Breast epithelium (tissue), 4 donors: ENCODE results near the gene NCBP2L. TPM values are rescaled to one million over a fixed set of nuclear protein-coding genes. Genes with fewer than 3 reads are reported as not detected.

ENCODE experiments used
- DNase-seq, 2 donors: peaks; one replicate each; pipeline ENCODE4 v3.0.0-alpha.2; 2019; ENCODE audit warnings: low spot score in 2 of 2
- H3K27ac ChIP-seq, 2 donors: fragments of 200-600 bp; sonication (generic) in 1 of 2; one replicate each; pipeline ENCODE4 v1.5.1; 2016 to 2019; ENCODE audit warnings: mild to moderate bottlenecking in 1 of 2
- H3K27me3 ChIP-seq, 2 donors: fragments of 200-600 bp; sonication (generic) in 1 of 2; one replicate each; pipeline versions ENCODE4 v1.5.1 to v1.6.0; 2017 to 2019; ENCODE audit warnings: control low read depth in 1 of 2, mild to moderate bottlenecking in 1 of 2
- H3K36me3 ChIP-seq: fragments of 200-600 bp; one replicate; pipeline ENCODE4 v1.5.1; 2019
- H3K4me1 ChIP-seq, 2 donors: fragments of 200-600 bp; sonication (generic); one replicate each; pipeline ENCODE4 v1.5.1; 2016 to 2019; ENCODE audit warnings: control low read depth in 1 of 2
- H3K4me3 ChIP-seq, 3 donors: fragments of 200-600 bp; sonication (generic); 1 replicate in 2 of 3; 2 replicates in 1 of 3; pipeline ENCODE4 v1.5.1; 2016 to 2019; ENCODE audit warnings: mild to moderate bottlenecking in 3 of 3, moderate library complexity in 2 of 3
- H3K9me3 ChIP-seq, 2 donors: fragments of 200-600 bp; sonication (generic) in 1 of 2; one replicate each; pipeline ENCODE4 v1.5.1; 2016 to 2019; ENCODE audit warnings: control low read depth in 1 of 2
- POLR2A ChIP-seq: fragments of 450-650 bp; IDR thresholded peaks from one replicate; pipeline ENCODE4 v1.6.1; 2016; ENCODE audit warnings: antibody characterized with exemption, mild to moderate bottlenecking, moderate library complexity
- POLR2AphosphoS5 ChIP-seq, 3 donors: sonication (generic); formaldehyde crosslinking; IDR thresholded peaks; one replicate each; pipeline ENCODE4 v1.6.1; 2017; ENCODE audit warnings: antibody characterized with exemption in 3 of 3
- intact Hi-C: fragments of 100-400 bp; cut with DNase I; formaldehyde crosslinking; loops from one replicate; pipeline ENCODE4 v1.15.1; 2023; ENCODE audit warnings: low total_unique reads
- total RNA-seq, 3 donors: library from RNA; depleted of rRNA; stranded (reverse); fragments of >200 nt; gene quantifications; one replicate each; pipeline ENCODE4 v1.1.0, GENCODE V29; 2016
- TF ChIP-seq, protein P1 (sequence below), 3 donors: fragments of 450-650 bp; IDR thresholded peaks; one replicate each; pipeline ENCODE4 v1.5.1; 2016 to 2017; ENCODE audit warnings: antibody characterized with exemption in 3 of 3, mild to moderate bottlenecking in 3 of 3, moderate library complexity in 3 of 3

NCBP2L gene
- total RNA-seq, 3 donors from 2014 or later: not detected

DNA sequence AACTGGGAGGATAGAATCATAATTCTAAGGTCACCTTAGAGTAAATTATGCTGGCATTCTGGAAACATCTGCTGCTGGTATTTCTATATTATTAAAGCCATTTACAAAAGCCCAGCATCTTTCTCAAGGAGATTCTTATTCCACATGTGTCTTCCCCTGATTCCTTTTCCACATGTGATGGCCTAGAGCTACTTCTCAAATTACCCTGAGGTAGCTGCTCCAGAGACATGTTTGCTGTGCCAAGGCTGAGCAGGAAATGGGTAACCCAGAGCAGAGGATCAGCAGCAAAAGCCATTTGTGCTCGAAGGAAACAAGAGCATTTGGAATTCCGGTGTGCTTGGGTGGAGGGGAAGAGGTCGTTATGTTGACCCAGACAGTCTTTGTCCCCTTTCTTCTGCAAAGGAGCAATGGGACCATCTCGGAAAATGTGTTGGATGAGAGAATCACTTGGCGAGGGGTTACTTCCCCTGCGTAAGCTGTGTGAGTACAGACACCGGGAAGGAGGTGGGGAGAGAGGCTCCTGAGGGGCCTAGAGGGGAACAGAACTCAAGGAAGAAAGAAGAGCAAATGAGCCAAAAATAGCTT lies 26.6 kb upstream of the NCBP2L start:
- Histone ChIP-seq H3K27me3 (peaks cover 0 to 37% of the 10 kb centered on the region in 2 donors), H3K9me3 (no peaks in the 10 kb centered on the region), H3K27ac (peak overlapping the region in 1 of 2 donors; percentile 26), H3K4me1 (no peaks in the 10 kb centered on the region), H3K4me3 (no peak overlapping the region), H3K36me3 (no peaks in the 10 kb centered on the region)
- DNase-seq: no peak
- TF ChIP-seq, protein P1, sequence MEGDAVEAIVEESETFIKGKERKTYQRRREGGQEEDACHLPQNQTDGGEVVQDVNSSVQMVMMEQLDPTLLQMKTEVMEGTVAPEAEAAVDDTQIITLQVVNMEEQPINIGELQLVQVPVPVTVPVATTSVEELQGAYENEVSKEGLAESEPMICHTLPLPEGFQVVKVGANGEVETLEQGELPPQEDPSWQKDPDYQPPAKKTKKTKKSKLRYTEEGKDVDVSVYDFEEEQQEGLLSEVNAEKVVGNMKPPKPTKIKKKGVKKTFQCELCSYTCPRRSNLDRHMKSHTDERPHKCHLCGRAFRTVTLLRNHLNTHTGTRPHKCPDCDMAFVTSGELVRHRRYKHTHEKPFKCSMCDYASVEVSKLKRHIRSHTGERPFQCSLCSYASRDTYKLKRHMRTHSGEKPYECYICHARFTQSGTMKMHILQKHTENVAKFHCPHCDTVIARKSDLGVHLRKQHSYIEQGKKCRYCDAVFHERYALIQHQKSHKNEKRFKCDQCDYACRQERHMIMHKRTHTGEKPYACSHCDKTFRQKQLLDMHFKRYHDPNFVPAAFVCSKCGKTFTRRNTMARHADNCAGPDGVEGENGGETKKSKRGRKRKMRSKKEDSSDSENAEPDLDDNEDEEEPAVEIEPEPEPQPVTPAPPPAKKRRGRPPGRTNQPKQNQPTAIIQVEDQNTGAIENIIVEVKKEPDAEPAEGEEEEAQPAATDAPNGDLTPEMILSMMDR (IDR thresholded peaks at IDR 0.05): no peak
- no peak for TF ChIP-seq POLR2AphosphoS5 (IDR thresholded peaks at IDR 0.05)
- no peak for TF ChIP-seq POLR2A
- intact Hi-C loops: loop anchor here (10.0 kb wide), 1 partner anchor 1654 kb away; no protein-coding TSS in a partner anchor

DNA sequence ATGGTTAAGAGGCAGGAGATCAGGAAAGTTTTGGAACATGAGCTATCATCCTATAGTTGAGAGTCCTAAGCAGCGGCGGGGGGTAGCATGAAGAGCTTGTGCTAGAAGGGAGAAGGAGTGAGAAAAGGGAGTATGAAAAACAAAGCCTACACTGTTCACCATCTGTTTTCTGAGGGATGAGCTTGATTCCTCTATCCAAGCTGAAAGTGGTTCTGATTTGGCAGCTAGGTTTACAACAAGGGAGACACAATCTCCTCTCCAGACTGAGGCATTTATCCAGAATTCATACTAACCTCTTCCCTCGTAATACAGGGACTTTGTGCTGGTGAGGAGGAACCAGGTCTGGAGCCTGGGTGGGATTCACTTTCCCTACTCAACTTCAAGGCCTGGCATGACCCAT lies 25.5 kb upstream of the NCBP2L start:
- Histone ChIP-seq H3K4me3 (no peak overlapping the region), H3K9me3 (no peaks in the 10 kb centered on the region), H3K27me3 (peaks cover 0 to 40% of the 10 kb centered on the region in 2 donors), H3K4me1 (no peaks in the 10 kb centered on the region), H3K27ac (no peak overlapping the region), H3K36me3 (no peaks in the 10 kb centered on the region)
- no peak for DNase-seq
- intact Hi-C loops: loop anchor here (10.0 kb wide), 1 partner anchor 1653 kb away; no protein-coding TSS in a partner anchor
- TF ChIP-seq POLR2AphosphoS5 (IDR thresholded peaks at IDR 0.05) (no peak), POLR2A (no peak)
- TF ChIP-seq, protein P1 (IDR thresholded peaks at IDR 0.05): no peak

DNA sequence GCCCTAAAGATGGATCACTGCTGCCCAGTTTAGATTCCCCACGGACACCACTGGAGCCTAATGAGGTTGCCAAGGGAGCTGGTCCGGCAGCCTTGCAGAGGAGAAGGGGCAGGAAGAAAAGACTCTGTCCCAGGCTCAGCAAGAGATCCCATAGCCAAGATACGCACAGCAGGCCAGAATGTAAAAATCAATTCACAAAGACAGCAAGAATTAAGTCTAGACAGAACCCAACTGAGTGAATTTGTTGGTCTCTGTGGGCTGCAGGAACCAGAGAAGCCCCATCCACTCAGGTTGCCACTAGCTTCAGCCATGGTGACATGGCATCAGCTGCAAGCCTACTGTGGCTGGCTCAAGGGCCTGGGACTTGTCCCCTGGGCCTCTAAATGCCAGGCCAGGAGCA lies 24.8 kb upstream of the NCBP2L start:
- H3K27me3 ChIP-seq: peaks cover 0 to 37% of the 10 kb centered on the region in 2 donors
- intact Hi-C loops: loop anchor here (10.0 kb wide), 1 partner anchor 1652 kb away; no protein-coding TSS in a partner anchor
- no peak for DNase-seq
- TF ChIP-seq POLR2A (no peak), POLR2AphosphoS5 (IDR thresholded peaks at IDR 0.05) (no peak)
- H3K4me3 ChIP-seq: no peak overlapping the region
- H3K27ac ChIP-seq: peak overlapping the region in 1 of 2 donors; percentile 12
- no peaks in the 10 kb centered on the region for H3K4me1 ChIP-seq
- no peaks in the 10 kb centered on the region for H3K36me3 ChIP-seq
- no peaks in the 10 kb centered on the region for H3K9me3 ChIP-seq

DNA sequence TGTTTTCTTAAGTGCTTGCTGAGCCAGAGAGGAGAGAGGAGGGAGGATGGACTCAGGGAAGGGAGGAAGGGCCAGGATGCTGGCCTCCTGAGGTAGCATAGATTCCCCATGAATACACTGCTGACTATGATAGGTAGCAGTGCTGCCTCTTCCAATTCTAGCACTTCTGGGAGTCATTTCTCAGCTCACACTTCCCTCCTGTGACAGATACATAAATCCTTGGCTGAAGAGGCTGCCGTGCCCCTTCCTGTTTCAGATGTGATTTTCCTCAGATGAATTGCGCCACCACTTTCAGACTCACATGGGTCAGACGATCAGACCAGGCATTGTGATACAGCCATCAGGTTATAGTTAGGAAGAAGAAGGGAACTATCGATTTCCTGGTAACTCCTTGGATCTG lies 24.3 kb upstream of the NCBP2L start:
- intact Hi-C loops: loop anchor here (10.0 kb wide), 1 partner anchor 1652 kb away; no protein-coding TSS in a partner anchor
- DNase-seq: no peak
- no peaks in the 10 kb centered on the region for H3K36me3 ChIP-seq
- H3K27me3 ChIP-seq: peaks cover 0 to 41% of the 10 kb centered on the region in 2 donors
- TF ChIP-seq, protein P1 (IDR thresholded peaks at IDR 0.05): no peak
- TF ChIP-seq POLR2AphosphoS5 (IDR thresholded peaks at IDR 0.05) (no peak), POLR2A (no peak)
- no peak overlapping the region for H3K4me3 ChIP-seq
- no peaks in the 10 kb centered on the region for H3K9me3 ChIP-seq
- no peaks in the 10 kb centered on the region for H3K4me1 ChIP-seq
- peak overlapping the region in 1 of 2 donors; percentile 12 for H3K27ac ChIP-seq

DNA sequence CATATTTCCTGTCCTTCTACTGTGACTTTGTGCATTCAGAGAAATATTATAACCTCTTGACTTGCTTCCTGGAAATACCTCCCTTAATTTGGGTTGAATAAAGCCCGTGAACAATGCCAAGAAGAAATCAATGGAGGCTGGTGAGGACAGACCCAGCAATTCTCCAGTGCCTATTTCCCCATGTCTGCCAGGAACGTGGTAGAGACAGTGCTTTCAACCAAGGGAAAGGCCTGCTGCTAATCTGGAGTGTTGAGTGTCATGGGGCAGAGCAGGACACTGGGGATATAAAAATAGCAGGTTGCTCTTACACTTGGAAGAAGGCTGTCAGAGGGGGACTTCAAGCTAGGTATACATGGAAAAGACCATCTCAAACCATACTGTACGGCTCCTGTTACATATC lies 21.8 kb upstream of the NCBP2L start:
- peak overlapping the region in 1 of 2 donors; percentile 66 for H3K27ac ChIP-seq
- TF ChIP-seq POLR2AphosphoS5 (IDR thresholded peaks at IDR 0.05): no peak
- no peak for TF ChIP-seq POLR2A
- TF ChIP-seq, protein P1 (IDR thresholded peaks at IDR 0.05): no peak
- intact Hi-C loops: loop anchor here (10.0 kb wide), 1 partner anchor 1649 kb away; no protein-coding TSS in a partner anchor
- DNase-seq: no peak
- H3K4me1 ChIP-seq: no peaks in the 10 kb centered on the region
- no peaks in the 10 kb centered on the region for H3K36me3 ChIP-seq
- no peaks in the 10 kb centered on the region for H3K9me3 ChIP-seq
- peaks cover 0 to 62% of the 10 kb centered on the region in 2 donors for H3K27me3 ChIP-seq
- H3K4me3 ChIP-seq: no peak overlapping the region
